GM21423 (cell line): Measurements from ENCODE around the gene TEX38.

Source experiments
- ATAC-seq: cut with Tn5 transposase; IDR thresholded peaks from one replicate; pipeline ENCODE4 v1.9.1; 2021; ENCODE audit warnings: mild to moderate bottlenecking, moderate library complexity; ENCODE audit not compliant: unreplicated experiment

TEX38 gene

DNA sequence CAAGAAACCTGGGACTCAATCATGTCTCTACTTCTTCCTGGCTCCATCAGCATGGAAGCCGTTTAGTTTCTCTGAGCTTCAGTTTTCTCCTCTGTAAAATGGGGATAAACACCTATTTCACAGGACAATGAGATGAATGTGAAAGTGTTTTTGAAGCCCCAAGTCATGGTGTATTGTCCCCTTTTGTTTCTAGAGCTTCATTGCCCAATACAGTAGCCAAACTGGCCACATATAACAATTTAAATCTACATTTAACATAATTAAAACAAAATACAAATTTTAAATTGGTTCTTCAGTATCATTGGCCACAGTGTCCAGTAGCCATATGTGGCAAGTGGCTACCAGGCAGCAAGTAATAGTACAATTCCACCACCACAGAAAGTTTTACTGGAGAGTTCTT is 49.5 kb downstream of the TEX38 start:
- ATAC-seq = no peak

DNA sequence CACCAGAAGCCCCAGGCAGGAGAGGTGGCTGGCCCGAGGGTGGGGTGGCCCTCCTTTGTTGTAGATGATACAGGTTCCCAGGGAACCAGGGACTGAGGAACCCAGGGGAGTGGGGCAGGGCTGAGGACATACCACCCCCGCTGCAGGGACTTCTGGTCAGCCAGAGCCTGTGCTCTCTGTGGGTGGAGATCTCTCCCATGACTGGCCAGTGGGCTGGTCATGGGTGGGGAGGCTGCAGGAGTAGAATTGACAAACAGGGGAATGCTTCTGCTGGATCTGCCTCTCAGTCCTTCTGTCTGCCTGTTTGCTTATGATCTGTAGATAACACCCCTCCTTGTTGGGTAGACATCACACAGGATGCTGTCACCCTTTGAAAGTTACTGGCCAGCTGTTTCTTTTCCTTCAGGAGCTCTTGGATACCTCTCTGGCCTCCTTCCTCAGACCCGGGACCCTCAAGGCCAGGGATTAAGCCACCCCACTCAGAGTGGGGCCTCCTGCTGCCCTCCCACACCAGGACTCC is 50.1 kb downstream of the TEX38 start:
- ATAC-seq = no peak
